GM12865 (cell line): ENCODE measurements around the gene PRAF2.

Experiments used
- DNase-seq: peaks from one replicate; pipeline ENCODE4 v3.0.0; 2010; ENCODE audit warnings: low read depth
- H3K4me3 ChIP-seq: 2 replicates; pipeline ENCODE4 v1.5.1; 2011; ENCODE audit warnings: mild to moderate bottlenecking, low read depth, low read length, control low read depth
- CTCF ChIP-seq: IDR thresholded peaks from 2 replicates; pipeline ENCODE4 v1.5.1; 2011; ENCODE audit warnings: low read length, control low read depth, low read depth, inconsistent platforms; ENCODE audit not compliant: insufficient read depth; ENCODE audit errors: missing control alignments

PRAF2 gene

GRCh38 chrX:49061490-49061889 is 12.3 kb downstream of the PRAF2 start:
- H3K4me3 ChIP-seq: no peak overlapping the region
- TF ChIP-seq CTCF: no peak
- no peak for DNase-seq

- no peak for DNase-seq
- no peak for TF ChIP-seq CTCF
- H3K4me3 ChIP-seq: no peak overlapping the region
These were observed 12.9 kb downstream of the PRAF2 start for GRCh38 chrX:49060914-49061313.

- no peak for TF ChIP-seq CTCF
- H3K4me3 ChIP-seq: no peak overlapping the region
- no peak for DNase-seq
These were observed 14.1 kb downstream of the PRAF2 start for GRCh38 chrX:49059681-49060085.

- H3K4me3 ChIP-seq: no peak overlapping the region
- no peak for DNase-seq
- TF ChIP-seq CTCF: no peak
These were observed 14.6 kb downstream of the PRAF2 start for GRCh38 chrX:49059201-49059600.

- TF ChIP-seq CTCF: no peak
- no peak for DNase-seq
- no peak within 1 kb of the TSS for H3K4me3 ChIP-seq
These were observed 15.0 kb downstream of the PRAF2 start, which contains the start of gene CCDC120 for GRCh38 chrX:49058794-49059193. TSS of gene CCDC120 (plus strand) at chrX:49058999. CDS start at chrX:49062042, 3,043 bp downstream.

- TF ChIP-seq CTCF: no peak
- H3K4me3 ChIP-seq: peak overlapping the region; percentile 74
- no peak for DNase-seq
These were observed 19.6 kb downstream of the PRAF2 start for GRCh38 chrX:49054073-49054762.

GRCh38 chrX:49053223-49054072 is 20.4 kb downstream of the PRAF2 start:
- H3K4me3 ChIP-seq: peak overlapping the region; percentile 74
- TF ChIP-seq CTCF: no peak
- DNase-seq: peak; percentile 82
